RPMI8226 (cell line): Measurements from ENCODE around the gene PDS5A.
A peak's percentile ranks its signal among the peaks of the same experiment; 100 is the strongest.
"Not testable (repeated sequence)": the region's sequence is repeated elsewhere in the genome, so short reads cannot be mapped to it uniquely, and the experiment has no call there.

Experiments
- DNase-seq: peaks from one replicate; pipeline ENCODE4 v3.0.0-alpha.2; 2015

PDS5A gene, protein sequence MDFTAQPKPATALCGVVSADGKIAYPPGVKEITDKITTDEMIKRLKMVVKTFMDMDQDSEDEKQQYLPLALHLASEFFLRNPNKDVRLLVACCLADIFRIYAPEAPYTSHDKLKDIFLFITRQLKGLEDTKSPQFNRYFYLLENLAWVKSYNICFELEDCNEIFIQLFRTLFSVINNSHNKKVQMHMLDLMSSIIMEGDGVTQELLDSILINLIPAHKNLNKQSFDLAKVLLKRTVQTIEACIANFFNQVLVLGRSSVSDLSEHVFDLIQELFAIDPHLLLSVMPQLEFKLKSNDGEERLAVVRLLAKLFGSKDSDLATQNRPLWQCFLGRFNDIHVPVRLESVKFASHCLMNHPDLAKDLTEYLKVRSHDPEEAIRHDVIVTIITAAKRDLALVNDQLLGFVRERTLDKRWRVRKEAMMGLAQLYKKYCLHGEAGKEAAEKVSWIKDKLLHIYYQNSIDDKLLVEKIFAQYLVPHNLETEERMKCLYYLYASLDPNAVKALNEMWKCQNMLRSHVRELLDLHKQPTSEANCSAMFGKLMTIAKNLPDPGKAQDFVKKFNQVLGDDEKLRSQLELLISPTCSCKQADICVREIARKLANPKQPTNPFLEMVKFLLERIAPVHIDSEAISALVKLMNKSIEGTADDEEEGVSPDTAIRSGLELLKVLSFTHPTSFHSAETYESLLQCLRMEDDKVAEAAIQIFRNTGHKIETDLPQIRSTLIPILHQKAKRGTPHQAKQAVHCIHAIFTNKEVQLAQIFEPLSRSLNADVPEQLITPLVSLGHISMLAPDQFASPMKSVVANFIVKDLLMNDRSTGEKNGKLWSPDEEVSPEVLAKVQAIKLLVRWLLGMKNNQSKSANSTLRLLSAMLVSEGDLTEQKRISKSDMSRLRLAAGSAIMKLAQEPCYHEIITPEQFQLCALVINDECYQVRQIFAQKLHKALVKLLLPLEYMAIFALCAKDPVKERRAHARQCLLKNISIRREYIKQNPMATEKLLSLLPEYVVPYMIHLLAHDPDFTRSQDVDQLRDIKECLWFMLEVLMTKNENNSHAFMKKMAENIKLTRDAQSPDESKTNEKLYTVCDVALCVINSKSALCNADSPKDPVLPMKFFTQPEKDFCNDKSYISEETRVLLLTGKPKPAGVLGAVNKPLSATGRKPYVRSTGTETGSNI (N-terminal part only)

DNA sequence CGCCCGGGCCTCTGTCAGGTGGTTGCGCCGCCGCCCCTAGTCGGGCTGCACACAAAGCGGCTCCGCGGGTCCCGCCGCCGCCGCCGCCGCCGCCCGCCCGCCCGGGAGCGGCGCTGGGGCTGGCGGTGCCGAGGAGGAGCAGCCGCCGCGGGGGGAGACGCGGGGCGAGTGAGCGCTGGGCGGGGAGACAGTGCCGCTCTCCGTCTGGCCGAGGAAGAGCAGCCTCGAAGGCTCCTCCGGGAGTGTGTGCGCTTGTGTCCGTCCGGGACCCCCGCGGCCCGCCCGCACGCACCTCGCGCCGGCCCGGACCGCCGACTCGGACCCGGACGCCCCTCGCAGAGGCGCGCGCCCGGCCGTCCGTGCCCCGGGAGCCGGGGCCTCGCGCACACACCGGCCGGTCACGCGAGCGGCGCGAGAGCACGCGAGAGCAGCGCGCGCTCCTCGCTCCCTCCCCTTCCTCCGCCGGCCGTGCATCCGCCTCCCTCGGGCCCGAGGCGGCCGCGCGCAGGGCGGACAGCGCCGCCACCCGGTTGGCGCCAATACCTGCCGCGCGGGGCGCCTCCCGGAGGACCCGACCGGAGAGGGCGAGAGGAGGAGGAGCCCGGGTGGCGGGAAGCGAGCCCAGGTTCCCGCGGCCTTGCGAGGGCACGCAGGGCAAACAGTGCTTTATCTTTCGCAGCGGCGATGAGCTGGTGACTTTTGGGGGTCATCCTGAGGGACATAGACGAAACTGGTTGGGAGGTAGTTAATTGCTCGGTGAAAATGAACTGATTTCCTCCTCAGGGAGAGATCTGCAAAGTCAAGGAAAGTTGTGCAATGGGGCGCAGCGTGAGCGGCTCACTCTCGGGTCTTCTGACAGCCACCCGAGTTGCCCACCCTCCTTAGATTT is at the start of gene PDS5A:
TSS of gene PDS5A (minus strand) at position 423 of the 889 bp plus-strand sequence. CDS start 1,334 bp downstream, outside the sequence.
- DNase-seq = peak; percentile 91

DNA sequence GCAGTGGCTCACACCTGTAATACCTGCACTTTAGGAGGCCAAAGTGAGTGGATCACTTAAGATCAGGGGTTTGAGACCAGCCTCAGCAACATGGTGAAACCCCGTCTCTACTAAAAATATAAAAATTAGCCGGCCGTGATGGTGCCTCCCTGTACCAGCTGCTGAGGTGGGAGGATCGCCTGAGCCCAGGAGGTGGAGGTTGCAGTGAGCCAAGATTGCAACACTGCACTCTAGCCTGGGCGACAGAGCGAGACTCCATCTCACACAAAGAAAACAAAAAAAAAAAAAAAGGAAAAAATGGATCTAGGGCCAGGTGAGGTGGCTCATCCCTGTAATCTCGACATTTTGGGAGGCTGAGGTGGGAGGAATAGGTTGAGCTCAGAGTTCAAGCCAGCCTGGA is 46.3 kb upstream of the PDS5A start:
- not testable (repeated sequence) for DNase-seq

DNA sequence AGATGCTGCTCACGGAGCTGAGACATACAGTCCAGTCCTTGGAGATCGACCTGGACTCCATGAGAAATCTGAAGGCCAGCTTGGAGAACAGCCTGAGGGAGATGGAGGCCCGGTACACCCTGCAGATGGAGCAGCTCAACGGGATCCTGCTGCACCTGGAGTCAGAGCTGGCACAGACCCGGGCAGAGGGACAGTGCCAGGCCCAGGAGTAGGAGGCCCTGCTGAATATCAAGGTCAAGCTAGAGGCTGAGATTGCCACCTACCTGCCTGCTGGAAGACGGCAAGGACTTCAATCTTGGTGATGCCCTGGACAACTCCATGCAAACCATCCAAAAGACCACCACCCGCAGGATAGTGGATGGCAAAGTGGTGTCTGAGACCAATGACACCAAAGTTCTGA is 43.4 kb upstream of the PDS5A start:
- DNase-seq = not testable (repeated sequence)

DNA sequence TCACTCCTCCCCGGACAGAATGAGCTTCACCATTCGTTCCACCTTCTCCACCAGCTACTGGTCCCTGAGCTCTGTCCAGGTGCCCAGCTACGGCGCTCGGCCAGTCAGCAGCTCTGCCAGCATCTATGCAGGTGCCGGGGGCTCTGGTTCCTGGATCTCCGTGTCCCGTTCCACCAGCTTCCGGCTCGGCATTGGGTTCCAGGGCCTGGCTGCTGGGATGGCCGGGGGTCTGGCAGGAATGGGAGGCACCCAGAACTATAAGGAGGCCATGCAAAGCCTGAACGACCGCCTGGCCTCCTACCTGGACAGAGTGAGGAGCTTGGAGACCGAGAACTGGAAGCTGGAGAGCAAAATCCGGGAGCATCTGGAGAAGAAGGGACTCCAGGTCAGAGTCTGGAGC is 42.5 kb upstream of the PDS5A start:
- no peak for DNase-seq

DNA sequence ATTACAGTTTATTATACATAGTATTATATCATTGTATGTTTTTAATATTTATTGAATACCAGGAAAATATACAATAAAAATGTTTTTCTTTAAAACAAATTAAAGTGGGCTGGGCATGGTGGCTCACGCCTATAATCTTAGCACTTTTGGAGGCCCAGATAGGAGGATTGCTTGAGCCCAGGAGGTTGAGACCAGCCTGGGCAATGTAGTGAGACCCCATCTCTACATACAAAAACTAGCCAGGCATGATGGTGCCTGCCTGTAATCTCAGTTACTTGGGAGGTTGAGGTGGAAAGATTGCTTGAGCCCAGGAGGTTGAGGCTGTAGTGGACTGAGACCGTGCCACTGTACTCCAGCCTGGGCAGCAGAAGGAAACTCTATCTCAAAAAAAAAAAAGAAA is 38.3 kb upstream of the PDS5A start:
- no peak for DNase-seq

DNA sequence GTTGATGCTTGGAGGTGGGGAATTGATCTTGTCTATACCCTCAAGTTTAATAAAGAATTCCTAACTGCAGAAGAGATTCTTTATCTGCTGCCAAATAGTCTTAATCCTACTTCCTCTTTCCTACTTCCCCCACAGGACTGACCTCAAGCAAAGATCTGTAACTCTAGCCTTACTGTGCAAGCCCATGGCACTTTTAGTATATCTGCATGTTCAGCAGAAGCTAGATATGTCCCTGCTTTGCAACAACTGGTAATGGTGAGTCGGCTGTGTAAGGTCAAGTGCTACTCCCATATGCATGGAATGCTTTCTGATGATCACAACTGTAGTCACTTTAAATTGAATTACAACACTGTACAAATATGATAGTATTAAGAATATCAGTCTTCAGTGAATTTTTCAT is 26.3 kb upstream of the PDS5A start:
- peak; percentile 67 for DNase-seq

DNA sequence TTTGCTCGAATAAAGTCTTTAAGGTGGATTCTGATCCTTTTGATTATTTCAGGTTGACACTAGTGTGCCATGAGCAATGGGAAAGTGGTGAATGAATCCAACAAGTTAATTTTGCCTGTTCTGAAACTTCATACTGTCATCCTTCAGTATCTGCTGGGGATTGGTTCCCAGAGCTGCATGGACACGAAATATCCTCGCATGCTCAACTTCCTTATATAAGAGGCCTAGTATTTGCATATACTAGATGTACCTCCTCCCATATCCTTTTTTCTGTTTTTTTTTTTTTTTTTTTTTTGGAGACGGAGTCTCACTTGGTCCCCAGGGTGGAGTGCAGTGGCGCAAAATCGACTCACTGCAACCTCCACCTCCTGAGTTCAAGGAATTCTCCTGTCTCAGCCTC is 23.0 kb upstream of the PDS5A start:
- DNase-seq = no peak

DNA sequence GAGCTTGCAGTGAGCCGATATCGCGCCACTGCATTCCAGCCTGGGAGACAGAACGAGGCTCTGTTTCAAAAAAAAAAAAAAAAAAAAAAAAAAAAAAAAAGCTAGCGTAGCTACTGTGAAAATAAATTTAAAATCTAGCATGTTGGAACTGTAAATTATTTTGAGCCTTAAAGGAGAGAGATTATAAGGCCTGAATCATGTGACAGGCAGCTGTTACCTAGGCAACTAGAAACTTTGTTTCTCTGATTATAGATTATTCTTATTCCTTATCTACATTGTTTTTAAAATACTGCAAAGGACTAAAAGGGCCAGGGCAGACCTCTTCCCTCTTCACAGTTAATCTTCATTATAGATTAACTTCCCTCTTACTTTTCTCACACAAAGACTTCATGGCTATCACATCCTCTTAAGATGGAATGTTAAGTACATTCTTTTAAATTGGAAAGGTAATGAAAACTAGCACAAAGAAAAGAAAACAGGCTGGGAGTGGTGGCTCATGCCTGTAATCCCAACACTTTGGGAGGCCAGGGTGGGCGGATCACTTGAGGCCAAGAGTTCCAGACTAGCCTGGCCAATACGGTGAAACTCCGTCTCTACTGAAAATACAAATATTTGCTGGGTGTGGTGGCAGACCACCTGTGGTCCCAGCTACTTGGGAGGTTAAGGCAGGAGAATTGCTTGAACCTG is 21.1 kb upstream of the PDS5A start:
- DNase-seq = no peak

DNA sequence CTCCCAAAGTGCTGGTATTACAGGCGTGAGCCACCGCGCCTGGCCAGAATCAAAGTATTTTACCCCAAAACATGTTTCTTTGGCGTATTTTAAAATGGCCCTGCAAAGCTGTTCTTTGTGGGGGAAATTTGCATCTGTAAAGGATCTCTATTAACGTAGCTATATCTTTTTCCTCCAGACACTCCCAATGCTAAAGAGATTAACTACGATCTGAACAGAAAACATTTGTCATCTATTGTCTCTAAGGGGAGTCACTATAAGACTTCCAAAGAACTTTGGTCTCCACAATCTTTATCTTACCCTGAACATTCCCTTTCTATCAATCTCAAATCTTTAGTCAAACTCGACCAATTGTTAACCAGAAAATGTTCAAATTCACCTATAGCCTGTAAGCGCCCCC is 19.1 kb upstream of the PDS5A start:
- no peak for DNase-seq

DNA sequence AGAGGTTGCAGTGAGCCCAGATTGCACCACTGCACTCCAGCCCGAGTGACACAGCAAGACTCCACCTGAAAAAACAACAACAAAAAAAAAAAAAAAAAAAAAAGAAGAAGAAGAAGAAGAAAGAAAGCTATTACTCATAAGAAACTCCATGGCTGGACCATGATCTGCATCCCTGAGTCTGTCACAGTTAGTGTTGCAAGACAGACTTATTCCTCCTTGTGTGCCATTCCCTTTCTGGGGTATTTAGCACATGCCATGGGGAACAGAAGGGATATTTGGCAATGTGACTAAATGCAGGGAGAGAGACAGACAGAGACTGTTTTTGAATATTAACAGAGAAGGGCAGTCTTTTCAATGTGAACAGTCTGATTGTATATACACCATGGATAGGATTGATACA is 16.7 kb upstream of the PDS5A start:
- no peak for DNase-seq

DNA sequence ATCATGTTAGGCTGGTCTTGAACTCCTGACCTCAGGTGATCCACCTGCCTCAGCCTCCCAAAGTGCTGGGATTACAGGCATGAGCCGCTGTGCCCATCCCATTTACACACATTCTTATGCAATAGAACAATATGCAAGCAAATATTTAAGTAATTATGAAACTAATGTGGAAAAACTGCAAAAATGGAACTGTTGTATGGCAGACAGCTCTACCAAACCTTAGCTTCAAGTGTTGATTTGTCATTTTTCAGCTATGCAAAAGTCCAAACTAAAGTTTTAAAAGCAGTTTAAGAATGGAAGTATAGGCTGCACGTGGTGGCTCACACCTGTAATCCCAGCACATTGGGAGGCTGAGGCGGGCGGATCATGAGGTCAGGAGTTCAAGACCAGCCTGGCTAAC is 11.7 kb upstream of the PDS5A start:
- not testable (repeated sequence) for DNase-seq

DNA sequence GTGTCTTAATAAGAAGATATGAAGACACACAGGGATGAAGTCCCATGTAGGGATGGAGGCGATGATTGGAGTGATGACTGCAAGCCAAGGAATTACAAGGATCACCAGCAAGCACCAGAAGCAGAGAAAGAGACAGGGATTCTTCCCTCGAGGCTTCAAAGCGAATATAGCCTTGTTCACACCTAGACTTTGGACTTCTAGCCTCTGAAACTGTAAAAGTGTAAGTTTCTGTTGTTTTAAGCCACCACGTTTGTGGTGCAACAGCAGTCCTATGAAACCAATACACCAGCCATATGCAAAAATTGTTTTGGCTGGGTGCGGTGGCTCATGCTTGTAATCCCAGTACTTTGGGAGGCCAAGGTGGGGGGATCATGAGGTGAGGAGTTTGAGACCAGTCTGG is 9.8 kb upstream of the PDS5A start:
- DNase-seq = no peak

DNA sequence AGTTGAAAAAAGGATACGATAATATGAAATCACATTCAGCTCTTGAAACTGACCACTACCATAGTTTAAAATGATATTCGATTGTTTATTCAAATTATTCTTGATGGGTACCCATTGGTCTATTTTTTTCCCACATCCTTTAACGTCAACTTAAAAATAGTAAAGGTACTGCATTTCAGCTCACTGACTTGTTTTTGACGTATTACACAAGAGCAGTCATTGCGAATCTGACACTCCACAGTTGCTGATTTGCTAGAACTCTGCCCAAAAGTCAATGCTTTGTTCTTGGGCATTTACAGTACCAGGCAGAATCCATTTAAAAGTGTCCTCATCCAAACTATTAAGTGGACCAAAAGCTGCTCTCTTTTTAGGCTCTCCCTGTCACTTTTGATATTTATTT is 1.2 kb upstream of the PDS5A start:
- DNase-seq = no peak

DNA sequence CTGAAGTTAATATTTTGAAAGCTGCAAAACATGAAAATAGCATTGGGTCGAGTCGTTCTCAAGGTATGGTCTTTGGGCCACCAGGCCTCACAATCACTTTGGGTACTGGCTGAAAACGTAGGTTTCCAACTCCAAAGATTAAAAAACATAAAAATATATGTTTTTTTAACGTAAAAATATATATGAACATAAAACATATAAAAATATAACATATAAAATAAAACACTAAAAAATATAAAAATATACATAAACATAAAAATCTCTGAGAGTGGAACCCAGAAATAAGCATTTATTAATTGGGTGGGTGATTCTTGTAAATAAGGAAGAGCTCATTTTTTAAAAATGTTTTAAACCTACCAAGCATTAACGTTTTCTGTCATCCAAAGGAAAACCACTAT is 666 bp upstream of the PDS5A start:
- DNase-seq = no peak

DNA sequence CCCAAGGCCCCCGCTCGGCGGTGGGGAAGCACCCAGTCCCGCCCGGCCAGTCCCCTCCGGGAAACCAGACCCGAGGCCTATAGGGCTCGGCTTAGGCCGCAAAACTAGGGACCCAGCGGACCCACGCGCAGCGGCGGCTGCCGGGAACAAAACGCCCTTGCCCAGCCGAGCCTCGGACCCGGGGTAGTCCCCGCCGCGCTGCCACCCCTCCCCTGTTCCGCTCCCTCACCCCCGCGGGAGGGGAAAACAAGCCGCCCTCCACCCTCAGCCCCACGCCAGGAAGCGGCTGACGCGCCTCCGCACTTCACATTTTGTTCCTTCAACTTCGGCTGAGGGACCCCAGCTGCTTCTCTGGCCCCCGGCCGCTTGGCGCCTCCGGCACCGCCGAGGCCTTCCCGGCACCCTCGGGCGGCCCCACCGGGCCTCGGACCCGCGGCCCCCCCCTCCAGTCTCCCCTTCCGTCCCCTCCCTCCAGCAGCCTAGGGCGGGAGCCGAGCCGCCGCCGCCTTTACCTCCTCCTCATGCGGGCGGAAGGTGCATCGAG is 694 bp downstream of the PDS5A start:
- peak; percentile 34 for DNase-seq

DNA sequence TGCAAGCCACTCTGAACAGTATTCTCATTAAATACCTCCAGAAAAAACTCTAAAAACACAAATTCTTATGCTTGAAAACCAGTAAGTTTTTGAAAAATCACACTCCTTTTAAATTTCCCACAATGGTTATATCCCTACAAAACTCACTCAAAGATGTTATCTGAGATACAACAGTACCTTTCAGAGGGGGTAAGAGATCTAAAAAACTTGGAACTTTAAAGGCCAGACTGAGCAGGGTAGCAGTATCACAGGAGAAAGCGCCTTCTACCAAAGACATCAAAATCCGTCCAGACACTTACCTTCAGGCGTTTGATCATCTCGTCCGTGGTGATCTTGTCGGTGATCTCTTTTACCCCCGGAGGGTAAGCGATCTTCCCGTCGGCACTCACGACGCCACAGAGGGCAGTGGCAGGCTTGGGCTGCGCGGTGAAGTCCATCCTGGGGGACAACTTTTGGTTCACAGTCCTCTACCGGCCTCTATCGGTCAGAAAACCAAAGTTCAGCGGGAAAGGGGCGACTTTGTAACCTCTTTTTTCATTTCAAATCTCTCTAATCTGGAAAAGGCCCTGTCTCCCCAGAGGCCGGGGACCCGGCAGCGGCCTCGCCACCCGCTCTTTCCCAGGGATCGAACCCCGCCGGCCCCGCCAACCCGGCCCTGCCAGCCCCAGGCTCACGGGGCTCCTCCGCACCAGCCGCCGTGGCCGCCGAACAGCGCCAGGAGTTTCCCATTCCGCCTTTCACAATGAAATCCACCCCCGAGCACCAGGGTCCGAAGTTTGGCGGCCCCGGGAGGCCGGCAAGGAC is 1.4 kb downstream of the PDS5A start:
- DNase-seq = peak; percentile 78

DNA sequence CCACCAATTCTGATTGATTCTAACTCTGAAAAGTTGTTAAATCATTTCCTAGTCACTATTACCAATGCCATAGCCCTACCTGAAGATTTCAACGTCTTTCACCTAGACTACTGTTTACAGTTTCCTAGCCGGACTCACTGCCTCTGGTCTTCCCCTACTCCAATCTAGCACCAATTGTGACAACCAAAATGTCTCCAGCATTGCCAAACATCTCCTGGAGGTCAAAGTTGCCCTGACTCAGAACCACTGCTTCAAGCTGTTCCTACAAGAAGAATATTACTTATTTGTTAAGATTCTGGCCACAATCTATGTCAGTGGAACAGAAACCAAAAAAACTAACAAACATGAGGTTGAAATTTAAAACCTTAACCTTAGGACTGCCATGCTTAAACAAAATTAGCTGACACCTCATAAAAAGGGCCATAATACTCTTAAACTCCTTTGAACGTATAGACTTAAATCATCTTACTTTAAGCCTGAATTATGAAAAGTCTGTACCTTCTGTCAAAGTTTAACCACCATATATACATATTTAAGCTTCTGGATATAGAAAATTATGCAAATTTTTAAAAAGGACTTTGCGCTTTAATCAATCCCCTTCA is 2.1 kb downstream of the PDS5A start:
- DNase-seq = no peak

DNA sequence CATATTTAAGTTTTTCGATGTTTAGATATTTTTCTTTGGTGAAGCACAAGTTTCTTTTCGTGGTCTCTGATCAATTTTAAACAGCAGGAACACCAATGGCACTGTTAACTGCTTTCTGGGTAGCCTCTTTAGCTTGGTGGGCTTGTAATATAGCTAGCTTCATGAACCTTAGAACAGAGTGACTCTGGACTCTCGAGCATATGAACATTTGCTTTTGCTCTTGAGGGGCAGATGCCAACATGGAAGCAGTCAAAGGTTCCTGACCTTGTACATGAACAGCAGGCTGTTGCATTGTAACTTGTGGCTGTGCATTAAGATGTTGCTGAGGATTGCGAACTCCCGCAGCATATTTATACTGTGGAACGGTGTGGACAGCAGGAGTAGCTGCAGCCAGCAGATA is 4.7 kb downstream of the PDS5A start:
- DNase-seq = not testable (repeated sequence)

DNA sequence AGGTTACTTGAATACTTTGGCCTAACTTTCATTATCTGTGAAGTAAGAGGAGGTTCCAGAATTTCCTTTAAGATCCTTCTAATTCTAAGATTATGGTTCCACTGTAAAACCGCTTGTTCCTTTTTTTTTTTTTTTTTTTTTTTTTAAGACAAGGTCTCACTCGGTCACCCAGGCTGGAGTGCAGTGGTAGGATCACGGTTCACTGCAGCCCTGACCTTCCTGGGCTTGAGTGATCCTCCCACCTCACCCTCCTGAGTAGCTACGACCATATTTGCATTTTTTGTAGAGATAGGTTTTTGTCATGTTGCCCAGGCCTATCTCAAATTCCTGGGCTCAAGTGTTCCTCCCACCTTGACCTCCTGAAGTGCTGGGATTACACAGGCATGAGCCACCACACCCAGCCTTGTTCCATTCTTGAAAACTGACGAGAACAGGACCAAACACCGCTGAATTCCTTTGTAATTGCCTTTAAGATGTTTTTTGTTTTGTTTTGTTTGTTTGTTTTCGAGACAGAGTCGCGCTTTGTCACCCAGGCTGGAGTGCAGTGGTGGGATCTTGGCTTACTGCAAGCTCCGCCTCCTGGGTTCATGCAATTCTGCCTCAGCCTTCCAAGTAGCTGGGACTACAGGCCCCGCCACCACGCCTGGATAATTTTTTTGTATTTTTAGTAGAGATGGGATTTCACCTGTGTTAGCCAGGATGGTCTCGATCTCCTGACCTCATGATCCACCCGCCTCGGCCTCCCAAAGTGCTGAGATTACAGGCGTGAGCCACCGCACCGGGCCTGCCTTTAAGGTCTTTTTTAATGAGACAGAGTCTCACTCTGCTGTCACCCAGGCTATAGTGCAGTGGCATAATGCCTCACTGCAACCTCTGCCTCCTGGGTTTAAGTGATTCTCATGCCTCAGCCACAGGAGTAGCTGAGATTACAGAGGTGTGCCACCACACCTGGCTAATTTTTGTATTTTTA is 6.8 kb downstream of the PDS5A start:
- DNase-seq = no peak
